Measurements from ENCODE around the gene PIN4.
A peak's percentile ranks its signal among the peaks of the same experiment; 100 is the strongest.

GRCh38 chrX:72181178-72182125 lies at the start of gene PIN4:
- TF ChIP-seq, protein P1, sequence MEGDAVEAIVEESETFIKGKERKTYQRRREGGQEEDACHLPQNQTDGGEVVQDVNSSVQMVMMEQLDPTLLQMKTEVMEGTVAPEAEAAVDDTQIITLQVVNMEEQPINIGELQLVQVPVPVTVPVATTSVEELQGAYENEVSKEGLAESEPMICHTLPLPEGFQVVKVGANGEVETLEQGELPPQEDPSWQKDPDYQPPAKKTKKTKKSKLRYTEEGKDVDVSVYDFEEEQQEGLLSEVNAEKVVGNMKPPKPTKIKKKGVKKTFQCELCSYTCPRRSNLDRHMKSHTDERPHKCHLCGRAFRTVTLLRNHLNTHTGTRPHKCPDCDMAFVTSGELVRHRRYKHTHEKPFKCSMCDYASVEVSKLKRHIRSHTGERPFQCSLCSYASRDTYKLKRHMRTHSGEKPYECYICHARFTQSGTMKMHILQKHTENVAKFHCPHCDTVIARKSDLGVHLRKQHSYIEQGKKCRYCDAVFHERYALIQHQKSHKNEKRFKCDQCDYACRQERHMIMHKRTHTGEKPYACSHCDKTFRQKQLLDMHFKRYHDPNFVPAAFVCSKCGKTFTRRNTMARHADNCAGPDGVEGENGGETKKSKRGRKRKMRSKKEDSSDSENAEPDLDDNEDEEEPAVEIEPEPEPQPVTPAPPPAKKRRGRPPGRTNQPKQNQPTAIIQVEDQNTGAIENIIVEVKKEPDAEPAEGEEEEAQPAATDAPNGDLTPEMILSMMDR (IDR thresholded peaks at IDR 0.05), result no peak
- TF ChIP-seq POLR2A (IDR thresholded peaks at IDR 0.05), result peak in 1 of 2 donors; percentile 28

Measured in Peyer's patch (tissue), 4 donors.